HG03342 (cell line): Measurements from ENCODE around the gene ZNF883.

Experiments used
- ATAC-seq: cut with Tn5 transposase; IDR thresholded peaks from one replicate; pipeline ENCODE4 v1.9.1; 2021; ENCODE audit warnings: mild to moderate bottlenecking, moderate library complexity; ENCODE audit not compliant: unreplicated experiment

The ZNF883 gene

DNA sequence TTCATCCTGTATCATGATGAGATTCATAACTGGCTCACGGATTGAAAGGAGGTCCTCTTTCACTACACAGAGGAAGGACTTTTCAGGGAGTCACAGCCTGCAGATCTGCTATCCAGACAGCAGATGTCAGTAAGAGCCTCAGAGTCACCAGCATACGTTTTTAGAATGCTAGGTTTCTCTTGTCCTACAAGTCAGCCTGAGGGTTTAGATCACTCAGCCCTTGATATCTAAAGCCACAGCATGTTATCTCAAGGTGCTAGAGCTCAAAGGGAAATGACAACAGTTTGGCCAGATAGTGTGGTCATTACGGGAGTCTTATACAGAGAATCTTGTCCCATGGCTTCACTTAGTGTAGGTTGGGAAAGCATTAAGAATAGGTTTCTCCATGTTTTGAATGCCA lies 90.4 kb downstream of the ZNF883 start:
- no peak for ATAC-seq

DNA sequence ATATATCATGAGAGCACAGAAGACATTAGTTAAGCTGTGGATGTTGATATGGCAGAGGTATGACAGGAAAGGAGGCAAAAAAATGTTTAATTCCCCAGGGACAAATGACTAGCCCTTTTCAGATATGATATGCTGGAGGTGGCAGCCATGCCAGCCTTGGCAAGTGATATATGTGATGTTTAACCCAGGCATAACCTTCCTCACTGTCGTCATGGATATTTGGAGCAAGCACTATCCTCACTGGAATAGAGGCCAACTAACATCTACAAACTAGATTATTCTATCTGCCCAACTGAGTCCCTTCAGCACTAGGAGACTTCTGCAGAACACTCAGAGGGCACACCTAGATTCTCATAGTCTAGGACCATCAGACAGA lies 94.0 kb downstream of the ZNF883 start:
- ATAC-seq, result no peak

DNA sequence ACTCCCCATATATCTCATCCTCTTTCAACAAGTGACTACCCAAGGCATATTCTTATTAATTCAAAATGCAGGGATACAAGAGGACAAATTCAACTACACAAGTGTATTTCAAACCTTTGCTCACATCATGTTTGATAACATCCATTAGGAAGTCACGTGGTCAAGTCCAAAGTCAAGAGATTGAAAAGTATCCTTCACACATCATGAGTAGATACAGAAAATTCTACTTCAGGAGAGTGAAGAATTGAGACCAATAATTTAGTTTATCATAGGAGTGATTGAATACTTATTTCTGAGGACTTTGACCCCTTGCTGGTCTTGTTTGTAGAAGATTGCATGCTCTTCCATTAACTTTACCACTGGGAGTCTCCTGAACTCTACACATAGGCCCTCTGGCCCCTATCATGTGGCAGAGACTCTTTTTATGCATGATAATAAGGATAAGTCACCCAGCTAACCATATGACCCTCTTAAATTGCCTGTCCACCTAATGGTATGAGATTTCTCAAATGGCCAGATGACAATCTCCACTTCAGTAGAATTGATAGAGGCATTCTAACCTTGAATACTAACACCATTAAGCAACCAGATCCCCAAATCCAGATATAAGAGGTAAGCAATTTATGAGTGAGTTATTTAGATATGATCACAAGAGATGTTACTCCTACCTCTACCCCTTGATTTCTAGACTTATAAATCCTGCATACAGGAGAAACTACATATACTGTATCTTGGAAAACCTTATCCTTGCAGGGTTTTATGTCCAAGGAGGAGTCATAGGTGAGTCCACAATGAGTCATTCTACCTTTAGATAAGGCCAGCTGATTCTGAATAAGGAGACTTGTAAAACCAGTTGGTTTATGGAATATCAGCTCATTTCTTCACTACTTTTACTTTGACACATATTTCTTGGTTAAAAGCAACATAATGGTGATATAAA lies 94.7 kb downstream of the ZNF883 start:
- no peak for ATAC-seq

DNA sequence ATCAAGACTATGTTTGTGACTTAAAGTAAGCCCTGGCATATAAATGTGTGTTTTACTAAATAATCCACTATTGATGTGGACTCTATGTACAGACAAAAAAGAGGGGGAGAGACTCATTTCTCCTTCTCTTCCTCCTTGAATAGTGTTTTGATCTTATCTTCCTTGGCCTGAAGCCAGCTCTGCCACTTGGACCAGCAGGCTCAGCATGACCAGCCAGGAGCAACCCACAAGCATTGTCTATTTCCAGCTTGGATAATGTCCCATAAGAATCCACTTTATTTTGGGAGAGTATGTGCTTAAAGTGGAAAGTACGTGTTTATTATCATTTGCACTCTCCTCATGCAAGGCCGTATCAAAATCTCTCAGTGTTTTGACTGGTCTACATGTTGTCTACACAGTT lies 97.5 kb downstream of the ZNF883 start:
- ATAC-seq, result no peak

DNA sequence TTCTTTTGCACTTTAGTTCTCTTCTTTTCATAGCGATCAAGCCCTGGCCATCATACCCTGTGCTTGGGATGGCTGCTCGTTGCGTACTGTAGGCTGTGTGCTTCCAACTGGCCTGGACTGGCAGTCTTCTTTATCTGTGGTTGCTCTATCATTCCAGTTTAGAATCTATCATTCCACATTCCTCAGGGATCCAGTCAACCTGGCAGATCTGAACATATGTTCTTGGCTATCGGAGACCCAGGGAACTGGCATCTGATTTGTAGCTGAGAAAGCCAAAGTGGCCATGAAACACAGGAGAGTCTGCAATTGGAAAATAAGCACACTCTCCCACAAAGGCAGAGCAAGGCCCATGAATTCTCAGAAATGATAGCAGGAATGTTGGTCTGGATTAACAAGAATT lies 98.7 kb downstream of the ZNF883 start:
- ATAC-seq, result no peak

DNA sequence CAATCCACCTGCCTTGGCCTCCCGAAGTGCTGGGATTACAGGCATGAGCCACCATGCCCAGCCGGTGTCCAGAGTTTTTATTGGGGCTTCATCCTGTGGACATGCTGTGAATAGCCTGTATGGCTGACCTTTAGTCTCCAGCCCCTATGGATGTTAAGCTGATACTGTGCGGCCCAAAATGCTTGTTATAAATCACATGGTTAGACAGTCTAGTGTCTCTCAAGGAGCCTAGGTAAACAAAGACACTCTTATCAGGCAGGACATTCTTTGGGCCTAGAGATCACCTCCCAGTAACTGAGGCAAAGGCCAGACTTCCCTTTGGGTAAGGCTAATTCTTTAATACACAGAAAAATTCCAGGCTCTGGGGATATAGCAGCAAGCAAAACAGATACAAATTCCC lies 99.4 kb downstream of the ZNF883 start:
- no peak for ATAC-seq

DNA sequence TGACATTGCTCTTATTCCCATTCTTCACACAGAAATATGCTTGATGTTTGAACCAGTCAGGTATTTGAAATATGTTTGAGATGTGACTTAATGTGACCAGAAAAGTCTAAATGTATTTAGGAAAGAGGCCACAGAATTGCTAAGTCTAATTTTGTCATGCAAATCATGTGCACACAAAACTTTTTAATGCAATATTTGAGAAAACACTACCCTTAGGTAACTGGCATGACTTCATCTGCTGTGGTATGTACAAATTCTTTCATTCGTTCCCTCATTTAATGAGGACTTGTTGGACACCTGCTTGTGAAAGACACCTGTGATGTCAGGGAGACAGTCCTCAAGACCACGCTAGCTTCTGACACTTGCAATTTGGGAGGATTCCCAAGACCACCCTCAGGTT lies 100.3 kb downstream of the ZNF883 start:
- no peak for ATAC-seq
